GM21576 (cell line): Measurements from ENCODE around the gene RPS6KB1.
"Not testable (repeated sequence)": the region's sequence is repeated elsewhere in the genome, so short reads cannot be mapped to it uniquely, and the experiment has no call there.

Source experiments
- ATAC-seq: cut with Tn5 transposase; IDR thresholded peaks from one replicate; pipeline ENCODE4 v1.9.1; 2021; ENCODE audit warnings: mild to moderate bottlenecking, moderate library complexity; ENCODE audit not compliant: unreplicated experiment

RPS6KB1 gene

DNA sequence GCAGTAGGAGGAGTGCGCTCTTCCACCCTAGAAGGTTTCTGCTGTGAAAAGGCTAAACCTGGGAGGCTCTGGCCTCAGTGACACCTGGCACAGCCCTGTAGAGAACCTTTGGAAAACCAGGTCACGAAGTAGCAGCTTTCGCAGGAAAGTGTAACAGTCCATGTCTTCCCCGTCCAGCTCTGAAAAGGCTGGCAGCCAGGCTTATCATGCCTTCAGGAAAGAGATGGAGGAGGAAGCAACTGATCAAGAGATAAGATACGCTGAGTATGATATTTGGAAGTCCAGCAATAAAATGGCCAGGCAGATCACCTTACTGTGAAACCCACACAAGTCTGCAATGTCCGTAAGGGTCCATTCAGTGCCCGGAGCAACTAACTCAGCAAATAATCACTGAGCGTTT lies 22.4 kb upstream of the RPS6KB1 start:
- no peak for ATAC-seq

DNA sequence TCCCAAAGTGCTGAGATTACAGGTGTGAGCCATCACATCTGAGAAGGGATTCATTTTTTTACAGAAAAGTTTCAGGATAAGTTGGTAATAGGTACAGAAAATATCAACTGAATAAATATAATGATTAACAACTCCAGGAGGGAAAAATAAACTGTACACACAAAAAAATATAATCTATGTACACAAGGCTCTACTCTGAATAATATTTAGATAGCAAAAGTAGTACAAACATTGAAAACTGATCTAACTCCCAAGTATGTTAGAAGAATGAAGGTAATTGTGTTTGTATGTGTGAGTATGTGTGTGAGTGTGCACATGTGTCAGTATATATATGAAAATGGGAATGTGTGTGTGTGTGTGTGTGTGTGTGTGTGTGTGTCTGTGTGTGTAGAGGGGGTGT lies 20.6 kb upstream of the RPS6KB1 start:
- ATAC-seq: no peak

DNA sequence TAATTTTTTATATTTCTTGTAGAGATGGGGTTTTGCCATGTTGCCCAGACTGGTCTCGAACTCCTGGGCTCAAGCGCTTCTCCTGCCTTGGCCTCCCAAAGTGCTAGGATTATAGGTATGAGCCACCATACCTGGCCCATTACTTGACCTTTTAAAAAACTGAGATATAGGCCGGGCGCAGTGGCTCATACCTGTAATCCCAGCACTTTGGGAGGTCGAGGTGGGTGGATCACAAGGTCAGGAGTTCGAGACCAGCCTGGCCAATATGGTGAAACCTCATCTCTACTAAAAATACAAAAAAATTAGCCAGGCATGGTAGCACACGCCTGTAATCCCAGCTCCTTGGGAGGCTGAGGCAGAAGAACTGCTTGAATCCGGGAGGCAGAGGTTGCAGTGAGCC lies 19.5 kb upstream of the RPS6KB1 start:
- not testable (repeated sequence) for ATAC-seq

DNA sequence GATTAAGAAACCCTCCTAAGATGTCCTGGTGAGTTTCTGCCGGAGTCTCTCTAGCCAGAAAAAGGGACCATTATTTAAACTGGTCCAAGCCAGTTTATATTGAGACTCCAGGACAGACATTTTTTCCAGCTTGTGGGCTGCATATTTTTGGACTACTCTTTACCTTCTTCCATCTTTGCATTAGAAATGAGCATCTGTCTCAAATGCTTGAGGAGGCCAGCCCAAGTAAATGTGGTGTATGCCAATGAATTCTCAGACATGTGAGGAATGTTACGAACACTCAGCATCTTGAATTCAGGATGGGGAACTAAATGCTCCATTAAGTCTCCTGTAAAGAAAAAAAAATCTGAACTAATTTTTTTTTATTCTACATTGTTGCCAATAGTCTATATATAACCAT lies 18.5 kb upstream of the RPS6KB1 start:
- no peak for ATAC-seq

DNA sequence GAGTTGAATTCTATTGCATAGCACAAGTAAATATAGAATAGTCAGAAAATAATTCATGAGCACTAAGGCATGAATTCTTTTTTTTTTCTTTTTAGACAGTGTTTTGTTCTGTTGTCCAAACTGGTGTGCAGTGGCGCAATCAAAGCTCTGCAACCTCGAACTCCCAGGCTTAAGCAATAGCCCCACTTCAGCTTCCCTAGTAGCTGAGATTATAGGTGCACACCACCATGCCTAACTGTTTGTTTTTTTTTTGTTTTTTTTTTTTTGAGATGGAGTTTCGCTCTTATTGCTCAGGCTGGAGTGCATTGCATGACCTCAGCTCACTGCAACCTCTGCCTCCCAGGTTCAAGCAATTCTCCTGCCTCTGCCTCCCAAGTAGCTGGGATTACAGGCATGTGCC lies 16.8 kb upstream of the RPS6KB1 start:
- no peak for ATAC-seq

DNA sequence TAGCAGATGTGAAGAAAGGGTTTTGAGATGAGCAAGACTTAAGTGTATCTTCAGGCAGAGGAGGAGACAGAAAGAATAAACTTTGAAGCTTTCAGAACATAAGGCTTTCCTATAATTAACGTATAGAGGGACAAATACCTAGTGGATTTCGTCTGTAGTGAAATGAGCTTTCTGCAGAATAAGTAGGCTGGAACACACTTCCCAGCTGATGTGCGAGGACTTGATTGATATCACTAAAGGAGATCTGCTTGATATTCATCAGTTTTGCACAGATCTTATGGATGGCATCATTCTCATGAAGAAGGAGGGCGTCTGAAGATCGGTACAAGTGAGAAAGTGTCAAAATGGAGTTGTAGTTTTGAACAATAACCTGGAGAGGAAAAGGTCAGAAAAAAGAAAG lies 15.0 kb upstream of the RPS6KB1 start:
- no peak for ATAC-seq

DNA sequence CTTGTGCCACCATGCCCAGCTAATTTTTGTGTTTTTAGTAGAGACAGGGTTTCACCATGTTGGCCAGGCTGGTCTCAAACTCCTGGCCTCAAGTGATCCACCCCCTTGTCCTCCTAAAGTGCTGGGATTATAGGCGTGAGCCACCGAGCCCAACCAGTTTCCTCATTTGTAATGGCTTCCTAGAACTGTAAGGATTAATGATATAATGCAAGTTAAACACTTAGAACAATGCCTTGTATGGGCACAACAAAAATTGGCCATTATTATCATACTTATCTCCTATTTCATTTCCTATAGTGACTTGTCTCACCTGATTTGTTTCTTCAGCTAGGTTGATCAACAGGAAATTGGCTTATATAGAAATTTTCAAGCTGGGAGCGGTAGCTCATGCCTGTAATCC lies 14.3 kb upstream of the RPS6KB1 start:
- ATAC-seq: no peak

DNA sequence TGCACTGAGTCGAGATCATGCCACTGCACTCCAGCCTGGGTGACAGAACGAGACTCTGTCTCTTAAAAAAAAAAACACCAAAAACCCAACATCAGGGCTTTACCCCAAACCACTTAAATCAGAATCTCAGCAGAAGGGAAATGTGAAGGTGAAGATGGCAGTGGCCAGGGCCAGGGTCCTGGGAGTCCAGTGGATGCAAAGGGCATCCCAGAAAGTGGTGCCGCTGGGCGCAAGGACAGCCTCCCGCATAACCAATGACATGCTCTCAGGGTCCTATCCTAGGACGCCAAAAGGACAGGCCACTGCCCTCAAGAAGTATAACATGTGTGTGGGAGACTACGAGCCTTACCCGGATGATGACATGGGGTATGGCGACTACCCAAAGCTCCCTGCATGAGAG lies 8.1 kb upstream of the RPS6KB1 start:
- no peak for ATAC-seq

DNA sequence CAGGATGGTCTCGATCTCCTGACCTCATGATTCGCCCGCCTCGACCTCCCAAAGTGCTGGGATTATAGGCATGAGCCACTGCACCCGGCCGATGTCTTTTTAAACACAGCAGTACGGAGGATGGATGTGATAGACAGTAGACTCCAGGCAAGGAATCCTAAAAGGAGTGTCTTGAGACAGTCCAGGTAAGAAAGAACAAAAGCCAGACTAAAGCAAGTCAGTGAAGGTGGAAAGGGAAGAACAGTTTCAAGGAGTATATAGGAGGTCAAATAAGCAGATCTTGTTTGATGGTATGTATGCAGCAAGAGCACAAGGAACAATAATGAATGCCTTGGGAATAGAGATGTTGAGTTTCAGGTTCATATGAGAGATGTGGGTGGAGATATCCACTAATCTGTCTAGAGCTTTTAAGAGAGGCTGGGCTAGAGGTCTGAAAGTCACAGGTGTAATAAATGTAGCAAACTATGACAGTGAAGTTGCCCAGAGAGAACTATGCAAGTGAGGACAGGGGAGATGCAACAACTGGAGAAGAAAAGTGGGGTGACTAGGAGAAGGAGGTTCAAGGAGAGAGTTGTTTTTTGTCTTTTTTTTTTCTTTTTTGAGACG lies 4.7 kb upstream of the RPS6KB1 start:
- ATAC-seq: no peak

DNA sequence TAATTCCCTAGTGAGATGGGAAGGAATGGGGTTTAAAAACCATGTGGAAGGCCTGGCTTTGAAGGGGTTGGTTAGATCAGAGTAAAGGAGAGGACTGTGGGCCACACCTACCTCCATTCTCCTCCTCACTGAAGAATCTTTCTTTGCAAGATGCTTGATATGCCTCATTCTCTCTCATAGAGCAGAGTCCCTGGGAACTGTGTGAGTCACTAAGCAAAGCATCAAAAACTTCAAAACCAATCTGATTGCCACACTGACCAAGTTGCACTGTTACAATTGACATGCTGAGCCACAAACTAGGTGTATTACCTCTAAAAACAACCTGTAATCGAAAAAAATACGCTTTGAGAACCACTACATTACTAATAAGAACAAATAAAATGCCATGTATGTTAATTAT lies 2.2 kb upstream of the RPS6KB1 start:
- no peak for ATAC-seq

DNA sequence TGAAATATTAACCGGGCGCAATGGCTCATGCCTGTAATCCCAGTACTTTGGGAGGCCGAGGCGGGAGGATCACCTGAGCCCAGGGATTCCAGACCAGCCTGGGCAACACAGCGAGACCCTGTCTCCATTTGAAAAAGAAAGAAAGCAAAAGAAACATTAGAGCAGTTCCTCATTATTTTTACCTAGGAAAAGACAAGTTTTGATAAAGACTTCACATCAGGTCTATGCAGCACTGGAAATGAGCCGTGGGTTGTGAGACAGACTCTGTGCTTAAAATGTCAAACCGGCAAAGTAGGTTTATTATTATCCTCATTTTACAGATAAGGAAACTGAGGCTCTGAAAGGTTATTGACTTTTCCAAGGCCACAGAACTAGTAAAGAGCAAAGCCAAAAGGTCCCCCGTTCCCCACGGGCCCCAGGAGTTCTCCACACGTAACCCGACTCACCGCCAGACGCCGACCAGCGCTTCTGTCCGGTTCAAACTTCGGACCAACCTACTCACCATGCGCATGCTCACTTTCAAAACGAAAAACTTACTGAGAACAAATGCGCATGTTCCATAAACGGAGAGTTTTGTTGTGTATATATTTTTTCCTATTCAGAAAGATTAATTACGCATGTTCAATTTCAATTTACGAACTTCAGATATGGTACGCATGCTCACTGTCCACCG lies 534 bp upstream of the RPS6KB1 start:
- peak; percentile 47 for ATAC-seq

DNA sequence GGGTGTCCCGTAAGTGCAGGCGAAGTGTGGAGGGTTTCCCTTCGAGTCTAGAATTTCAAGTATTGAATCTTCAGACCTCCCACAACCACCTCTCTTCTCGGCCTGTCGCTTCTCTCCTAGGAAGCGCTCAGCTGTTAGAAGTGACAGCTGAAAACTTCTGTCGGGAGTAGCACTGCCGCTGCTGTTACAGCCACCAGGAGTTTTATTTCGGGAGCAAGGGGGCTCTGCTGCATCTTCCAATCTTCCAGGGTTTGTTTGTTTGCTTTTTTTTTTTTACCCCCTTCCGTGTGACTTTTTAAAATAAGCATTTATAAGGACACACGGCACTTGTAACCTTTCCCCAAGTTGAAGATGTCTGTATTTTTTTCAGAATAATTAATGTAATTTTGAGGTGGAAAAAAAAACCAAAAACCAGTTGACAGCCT lies 767 bp downstream of the RPS6KB1 start:
- peak; percentile 5 for ATAC-seq

DNA sequence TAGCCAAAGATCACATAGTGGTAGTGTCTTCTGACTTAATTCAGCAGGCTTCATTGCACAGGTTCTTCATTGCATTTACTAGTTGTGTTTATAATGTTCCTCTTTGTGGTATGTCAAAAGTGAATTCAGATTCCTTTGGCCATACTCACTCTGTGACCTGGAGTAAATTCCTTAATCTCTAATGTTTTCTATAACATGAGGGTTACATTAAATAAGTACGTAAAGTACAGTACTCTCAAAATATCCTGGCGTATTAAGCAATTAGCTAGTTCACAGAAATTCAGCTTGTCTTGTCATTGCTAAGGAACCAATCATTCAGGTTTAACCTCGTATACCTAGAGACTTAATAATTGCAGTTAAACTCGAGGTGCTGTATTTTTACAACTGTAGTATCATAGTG lies 4.2 kb downstream of the RPS6KB1 start:
- no peak for ATAC-seq

DNA sequence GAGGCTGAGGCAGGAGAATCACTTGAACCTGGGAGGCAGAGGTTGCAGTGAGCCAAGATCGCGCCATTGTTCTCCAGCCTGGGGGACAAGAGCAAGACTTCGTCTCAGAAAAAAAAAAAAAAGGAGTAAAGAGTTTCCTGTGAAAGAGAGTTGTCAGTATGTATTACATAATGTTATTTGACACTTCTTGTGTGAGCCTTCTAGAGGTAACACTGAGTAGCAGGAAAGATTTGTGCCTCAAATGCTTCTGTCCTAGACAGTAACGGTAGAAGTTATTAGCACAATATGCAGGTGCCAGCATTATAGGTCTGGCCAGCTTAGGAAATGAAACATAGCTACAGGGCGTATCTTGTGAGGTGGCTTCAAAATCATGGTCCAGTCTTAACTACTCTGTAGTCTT lies 6.2 kb downstream of the RPS6KB1 start:
- no peak for ATAC-seq

DNA sequence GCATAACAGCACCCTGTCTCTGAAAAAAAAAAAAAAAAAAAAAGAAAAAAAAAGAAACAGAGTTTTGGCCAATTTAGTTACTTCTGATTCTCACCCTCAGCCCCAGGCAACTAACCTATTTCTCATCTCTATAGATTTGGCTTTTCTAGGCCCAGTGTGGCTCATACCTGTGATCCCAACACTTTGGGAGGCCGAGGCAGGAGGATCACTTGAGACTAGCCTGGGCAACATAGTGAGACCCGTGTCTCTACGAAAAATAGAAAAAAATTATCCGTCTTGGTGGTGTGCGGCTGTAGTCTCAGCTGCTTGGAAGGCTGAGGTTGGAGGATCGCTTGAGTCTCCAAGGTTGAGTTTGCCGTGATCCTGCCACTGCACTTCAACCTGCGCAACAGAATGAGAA lies 8.7 kb downstream of the RPS6KB1 start:
- ATAC-seq: no peak

DNA sequence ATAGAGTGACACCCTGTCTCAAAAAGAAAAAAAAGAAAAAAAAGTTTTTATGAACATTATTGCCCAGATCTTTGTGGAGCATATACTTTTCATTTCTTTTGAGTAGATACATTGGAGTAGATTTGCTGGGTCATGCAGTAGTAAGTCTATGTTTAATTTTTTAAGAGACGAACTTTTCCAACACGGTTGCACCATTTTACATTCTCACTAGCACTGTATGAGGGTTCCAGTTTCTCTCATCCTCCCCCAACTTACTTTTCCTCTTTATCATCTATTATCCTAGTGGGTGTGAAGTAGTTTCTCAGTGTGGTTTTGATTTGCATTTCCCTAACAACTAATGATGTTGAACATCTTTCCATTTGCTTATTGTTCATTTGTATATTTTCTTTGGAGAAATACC lies 10.5 kb downstream of the RPS6KB1 start:
- ATAC-seq: no peak

DNA sequence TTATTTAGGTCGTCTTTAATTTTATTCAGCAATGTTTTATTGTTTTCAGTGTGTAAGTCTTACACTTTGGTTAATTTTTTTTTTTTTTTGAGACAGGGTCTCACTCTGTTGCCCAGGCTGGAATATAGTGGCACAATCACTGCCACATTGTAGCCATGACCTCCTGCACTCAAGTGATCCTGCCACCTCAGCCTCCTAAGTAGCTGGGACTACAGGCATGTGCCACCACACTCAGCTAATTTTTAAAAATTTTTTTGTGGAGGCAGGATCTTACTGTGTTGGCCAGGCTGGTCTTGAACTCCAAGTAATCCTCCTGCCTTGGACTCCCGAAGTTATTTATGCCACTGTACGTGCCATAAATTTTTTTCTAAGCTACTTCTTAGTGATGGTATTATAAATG lies 14.5 kb downstream of the RPS6KB1 start:
- no peak for ATAC-seq

DNA sequence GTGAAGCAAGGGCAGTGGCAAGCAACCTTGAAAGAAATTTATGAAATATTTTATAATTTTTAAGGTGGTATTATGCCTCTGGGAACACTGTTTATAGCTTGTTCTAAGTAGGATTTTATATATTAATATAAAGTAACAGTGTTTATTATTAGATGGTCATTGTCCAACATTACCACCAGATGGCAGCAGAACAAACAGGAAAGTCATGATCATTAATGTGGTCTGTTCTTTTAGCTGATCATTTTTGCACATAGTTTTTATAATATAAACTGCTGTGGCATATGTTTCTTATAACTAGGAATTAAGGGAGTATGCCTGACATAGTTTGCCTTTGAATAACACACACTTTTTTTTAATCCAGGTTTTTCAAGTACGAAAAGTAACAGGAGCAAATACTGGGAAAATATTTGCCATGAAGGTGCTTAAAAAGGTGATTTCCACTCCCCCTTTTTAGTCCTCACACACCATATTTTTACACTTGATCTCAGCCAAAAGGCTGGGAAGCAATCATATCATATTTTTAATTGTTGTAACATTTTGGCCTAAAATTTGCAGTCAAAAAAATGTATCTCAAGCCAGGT lies 21.4 kb downstream of the RPS6KB1 start:
- ATAC-seq: no peak

DNA sequence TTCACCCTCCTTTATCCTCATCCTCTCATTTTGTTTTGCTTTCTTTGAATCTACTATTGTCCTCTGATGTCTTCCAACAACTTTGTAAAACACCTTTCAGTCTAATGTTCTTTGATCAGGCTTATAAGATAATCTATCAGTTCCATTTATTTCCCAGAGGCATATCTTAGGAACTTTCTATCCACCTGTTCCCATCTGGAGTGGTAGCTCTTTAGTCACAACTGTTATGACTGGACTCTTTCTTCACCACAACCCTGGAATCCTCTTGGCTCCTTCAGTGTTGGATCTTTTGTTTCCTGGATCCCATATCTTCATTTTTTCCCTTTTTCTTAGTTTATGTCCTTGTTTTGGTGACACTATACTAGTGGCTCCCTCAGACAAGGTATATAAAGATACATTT lies 23.5 kb downstream of the RPS6KB1 start:
- no peak for ATAC-seq

DNA sequence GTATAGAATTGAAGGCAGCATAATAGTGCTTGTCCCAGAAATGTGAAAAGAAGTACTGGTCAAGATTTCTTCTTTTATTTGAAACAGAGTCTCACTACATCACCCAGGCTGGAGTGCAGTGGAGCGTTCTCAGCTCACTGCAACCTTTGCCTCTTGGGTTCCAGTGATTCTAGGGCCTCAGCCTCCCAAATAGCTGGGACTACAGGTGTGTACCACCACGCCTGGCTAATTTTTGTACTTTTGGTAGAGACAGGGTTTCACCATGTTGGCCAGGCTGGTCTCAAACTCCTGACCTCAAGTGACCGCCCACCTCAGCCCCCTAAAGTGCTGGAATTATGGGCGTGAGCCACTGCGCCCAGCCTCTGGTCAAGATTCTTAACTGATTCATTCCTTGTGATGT lies 27.7 kb downstream of the RPS6KB1 start:
- not testable (repeated sequence) for ATAC-seq

DNA sequence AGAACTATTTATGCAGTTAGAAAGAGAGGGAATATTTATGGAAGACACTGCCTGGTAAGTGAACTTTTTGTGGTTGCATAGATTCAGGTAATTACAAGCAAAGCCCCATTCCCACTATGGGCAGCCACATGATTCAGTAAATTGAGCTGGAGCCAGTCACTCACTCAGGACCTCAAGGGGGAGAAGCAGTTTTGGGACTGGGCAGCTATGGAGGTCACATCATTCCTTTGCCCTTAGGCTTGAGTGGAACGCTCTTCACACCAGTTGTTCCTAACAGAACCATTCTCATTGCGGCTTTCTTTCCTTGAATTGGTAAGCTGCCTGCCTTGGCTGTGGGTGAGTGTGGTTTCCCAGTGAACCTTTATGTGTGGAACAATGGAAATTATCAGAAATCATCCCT lies 37.2 kb downstream of the RPS6KB1 start:
- ATAC-seq: not testable (repeated sequence)

DNA sequence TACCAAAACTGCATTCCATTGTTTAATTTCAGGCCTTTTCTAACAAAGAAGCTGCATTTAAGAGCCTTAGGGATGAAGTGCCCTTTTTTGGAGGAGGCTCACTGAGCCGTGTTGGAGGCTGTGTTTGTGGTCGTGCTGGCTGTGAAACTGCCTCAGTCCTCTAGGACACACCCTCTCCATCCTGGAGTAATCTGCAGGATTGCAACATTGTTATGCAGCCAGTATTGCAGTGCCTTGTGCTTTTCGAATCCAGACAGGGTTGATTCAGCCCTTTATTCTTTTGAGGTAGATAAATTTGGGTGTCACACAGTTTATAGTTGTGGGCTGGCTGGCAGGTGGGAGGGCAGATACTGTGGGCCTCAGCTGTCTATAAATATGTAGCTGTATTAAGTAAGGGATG lies 37.8 kb downstream of the RPS6KB1 start:
- not testable (repeated sequence) for ATAC-seq

DNA sequence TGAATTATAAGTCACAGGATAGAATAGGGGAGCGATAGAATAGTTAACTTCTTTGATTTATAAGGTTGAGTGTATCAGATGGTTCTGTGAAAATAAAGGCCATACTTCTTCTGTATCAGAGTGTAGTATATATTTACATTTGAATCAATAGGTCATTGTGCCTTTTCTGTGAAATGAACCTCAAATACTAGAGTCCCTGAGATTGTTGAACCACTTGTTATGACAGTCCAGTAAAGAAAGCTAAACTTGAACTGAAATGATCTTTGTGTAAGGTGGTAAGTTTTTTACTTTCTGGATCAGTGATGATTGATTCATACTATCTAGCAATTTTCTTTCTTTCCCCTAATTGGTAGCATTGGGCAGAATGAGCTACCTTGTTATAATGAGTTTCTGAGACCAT lies 40.4 kb downstream of the RPS6KB1 start:
- ATAC-seq: not testable (repeated sequence)
